Astrocyte (in vitro differentiated cells and primary cell): Measurements from ENCODE around the gene BRICD5. TPM values are rescaled to one million over a fixed set of nuclear protein-coding genes. Genes with fewer than 3 reads are reported as not detected.

ENCODE experiments used
- DNase-seq: peaks from one replicate; pipeline ENCODE4 v3.0.0-alpha.2; 2010; ENCODE audit warnings: low read depth
- FAIRE-seq: peaks from 2 replicates; lab custom pipeline; 2011; peaks lifted over from hg19 to GRCh38; lab: Jason Lieb, UNC
- H2AFZ ChIP-seq: 2 replicates; pipeline ENCODE4 v1.6.0; 2012; ENCODE audit warnings: low read depth, low read length, inconsistent platforms
- H3K27ac ChIP-seq: 2 replicates; pipeline ENCODE4 v1.5.1; 2011; ENCODE audit warnings: low read depth, low read length, inconsistent platforms
- H3K27me3 ChIP-seq: 2 replicates; pipeline ENCODE4 v1.6.0; 2011; ENCODE audit warnings: low read length, inconsistent platforms; ENCODE audit not compliant: insufficient read depth
- H3K36me3 ChIP-seq: 2 replicates; pipeline ENCODE4 v1.5.1; 2011; ENCODE audit warnings: low read length, inconsistent platforms; ENCODE audit not compliant: insufficient read depth
- H3K4me1 ChIP-seq: 2 replicates; pipeline ENCODE4 v1.5.1; 2011; ENCODE audit warnings: low read length, inconsistent platforms; ENCODE audit not compliant: insufficient read depth
- H3K4me2 ChIP-seq: 2 replicates; pipeline ENCODE4 v1.6.0; 2012; ENCODE audit warnings: low read length, inconsistent platforms
- H3K4me3 ChIP-seq: 2 replicates; pipeline ENCODE4 v1.5.1; 2011; ENCODE audit warnings: low read depth, mild to moderate bottlenecking, low read length, inconsistent platforms; ENCODE audit not compliant: insufficient read depth
- H3K79me2 ChIP-seq: 2 replicates; pipeline ENCODE4 v1.6.0; 2012; ENCODE audit warnings: mild to moderate bottlenecking, low read length, inconsistent platforms; ENCODE audit not compliant: insufficient read depth
- H3K9ac ChIP-seq: 2 replicates; pipeline ENCODE4 v1.6.0; 2012; ENCODE audit warnings: mild to moderate bottlenecking, low read length, inconsistent platforms
- H3K9me3 ChIP-seq: 2 replicates; pipeline ENCODE4 v1.5.1; 2012; ENCODE audit warnings: low read depth, mild to moderate bottlenecking, low read length, inconsistent platforms; ENCODE audit not compliant: insufficient read depth
- H4K20me1 ChIP-seq: 2 replicates; pipeline ENCODE4 v1.6.0; 2012; ENCODE audit warnings: low read length, inconsistent platforms; ENCODE audit not compliant: insufficient read depth
- H3K27ac Mint-ChIP-seq: one replicate; pipeline ENCODE4 v1.8.0; 2021; ENCODE audit warnings: mild to moderate bottlenecking, mixed read lengths; ENCODE audit not compliant: unreplicated experiment
- H3K27me3 Mint-ChIP-seq: one replicate; pipeline ENCODE4 v1.8.0; 2021; ENCODE audit warnings: low read depth, mixed read lengths; ENCODE audit not compliant: unreplicated experiment
- H3K36me3 Mint-ChIP-seq: one replicate; pipeline ENCODE4 v1.8.0; 2021; ENCODE audit warnings: low read depth, mixed read lengths; ENCODE audit not compliant: unreplicated experiment
- H3K4me1 Mint-ChIP-seq: one replicate; pipeline ENCODE4 v1.8.0; 2021; ENCODE audit warnings: low read depth, mixed read lengths; ENCODE audit not compliant: unreplicated experiment
- H3K4me3 Mint-ChIP-seq: one replicate; pipeline ENCODE4 v1.8.0; 2021; ENCODE audit warnings: mild to moderate bottlenecking, moderate library complexity, mixed read lengths; ENCODE audit not compliant: unreplicated experiment
- H3K9me3 Mint-ChIP-seq: one replicate; pipeline ENCODE4 v1.8.0; 2021; ENCODE audit warnings: mild to moderate bottlenecking, mixed read lengths; ENCODE audit not compliant: unreplicated experiment
- CTCF ChIP-seq: IDR thresholded peaks from 2 replicates; pipeline ENCODE4 v1.5.1; 2011; ENCODE audit warnings: low read depth, mild to moderate bottlenecking, inconsistent platforms, low read length, moderate library complexity; ENCODE audit not compliant: insufficient read depth
- EZH2 ChIP-seq: IDR thresholded peaks from 2 replicates; pipeline ENCODE4 v1.6.1; 2012; ENCODE audit warnings: mild to moderate bottlenecking, low read length, inconsistent platforms; ENCODE audit not compliant: insufficient read depth
- total RNA-seq: library from RNA; stranded (reverse); gene quantifications from 2 replicates; pipeline ENCODE4 v1.2.1, GENCODE V29; 2021

Gene BRICD5
- total RNA-seq, 1 donor from 2014 or later, result 6.4 TPM

GRCh38 chr16:2177101-2177500 is 33.6 kb downstream of the BRICD5 start:
- no peaks in the 10 kb centered on the region for H3K4me1 Mint-ChIP-seq
- DNase-seq (no peak), FAIRE-seq (no peak)
- H3K79me2 ChIP-seq, result no peaks in the 10 kb centered on the region
- H3K27ac ChIP-seq, result no peak overlapping the region
- TF ChIP-seq EZH2 (no peak), CTCF (no peak)
- H3K27me3 Mint-ChIP-seq, result no peaks in the 10 kb centered on the region
- H3K36me3 Mint-ChIP-seq, result peaks cover 3% of the 10 kb centered on the region
- no peak overlapping the region for H3K27ac Mint-ChIP-seq
- no peak overlapping the region for H3K4me3 Mint-ChIP-seq
- no peaks in the 10 kb centered on the region for H3K4me1 ChIP-seq
- H3K4me3 ChIP-seq, result no peak overlapping the region
- peaks cover 12% of the 10 kb centered on the region for H4K20me1 ChIP-seq
- H3K9me3 Mint-ChIP-seq, result no peaks in the 10 kb centered on the region
- no peak overlapping the region for H3K9ac ChIP-seq
- no peaks in the 10 kb centered on the region for H3K36me3 ChIP-seq
- H2AFZ ChIP-seq, result no peak overlapping the region
- H3K4me2 ChIP-seq, result no peak overlapping the region
- H3K9me3 ChIP-seq, result no peaks in the 10 kb centered on the region
- no peaks in the 10 kb centered on the region for H3K27me3 ChIP-seq

- DNase-seq (no peak), FAIRE-seq (no peak)
- H3K27me3 Mint-ChIP-seq, result no peaks in the 10 kb centered on the region
- no peak overlapping the region for H3K4me3 Mint-ChIP-seq
- Histone ChIP-seq H3K79me2 (no peaks in the 10 kb centered on the region), H3K4me3 (no peak overlapping the region), H3K9ac (no peak overlapping the region), H2AFZ (no peak overlapping the region), H4K20me1 (peaks cover 12% of the 10 kb centered on the region), H3K4me1 (no peaks in the 10 kb centered on the region), H3K4me2 (no peak overlapping the region), H3K36me3 (no peaks in the 10 kb centered on the region), H3K9me3 (no peaks in the 10 kb centered on the region), H3K27me3 (no peaks in the 10 kb centered on the region), H3K27ac (no peak overlapping the region)
- no peak for TF ChIP-seq EZH2
- no peak for TF ChIP-seq CTCF
- peaks cover 3% of the 10 kb centered on the region for H3K36me3 Mint-ChIP-seq
- H3K4me1 Mint-ChIP-seq, result no peaks in the 10 kb centered on the region
- no peak overlapping the region for H3K27ac Mint-ChIP-seq
- no peaks in the 10 kb centered on the region for H3K9me3 Mint-ChIP-seq
Observed at GRCh38 chr16:2176047-2176446, 34.6 kb downstream of the BRICD5 start.

GRCh38 chr16:2175454-2175853 is 35.2 kb downstream of the BRICD5 start:
- H3K27ac Mint-ChIP-seq, result no peak overlapping the region
- no peak overlapping the region for H3K9ac ChIP-seq
- peaks cover 12% of the 10 kb centered on the region for H4K20me1 ChIP-seq
- H3K27me3 ChIP-seq, result no peaks in the 10 kb centered on the region
- peaks cover 3% of the 10 kb centered on the region for H3K36me3 Mint-ChIP-seq
- no peaks in the 10 kb centered on the region for H3K36me3 ChIP-seq
- no peaks in the 10 kb centered on the region for H3K9me3 Mint-ChIP-seq
- no peaks in the 10 kb centered on the region for H3K9me3 ChIP-seq
- no peak overlapping the region for H3K4me3 ChIP-seq
- no peaks in the 10 kb centered on the region for H3K4me1 Mint-ChIP-seq
- no peak for FAIRE-seq
- H3K27me3 Mint-ChIP-seq, result no peaks in the 10 kb centered on the region
- no peak overlapping the region for H2AFZ ChIP-seq
- no peaks in the 10 kb centered on the region for H3K4me1 ChIP-seq
- TF ChIP-seq CTCF (no peak), EZH2 (no peak)
- no peak overlapping the region for H3K4me3 Mint-ChIP-seq
- no peak overlapping the region for H3K27ac ChIP-seq
- H3K4me2 ChIP-seq, result no peak overlapping the region
- no peaks in the 10 kb centered on the region for H3K79me2 ChIP-seq
- no peak for DNase-seq
